ENCODE results near the gene EPHX1. TPM values are rescaled to one million over a fixed set of nuclear protein-coding genes. Genes with fewer than 3 reads are reported as not detected.
A peak's percentile ranks its signal among the peaks of the same experiment; 100 is the strongest.

Gene EPHX1
- total and polyA plus RNA-seq, 10 of the 15 experiments (the other 5 are each of a cell fraction or from before 2014, with no cell fraction given), result 0.33 to 2.9 (median 0.78) TPM; not detected in 2

DNA sequence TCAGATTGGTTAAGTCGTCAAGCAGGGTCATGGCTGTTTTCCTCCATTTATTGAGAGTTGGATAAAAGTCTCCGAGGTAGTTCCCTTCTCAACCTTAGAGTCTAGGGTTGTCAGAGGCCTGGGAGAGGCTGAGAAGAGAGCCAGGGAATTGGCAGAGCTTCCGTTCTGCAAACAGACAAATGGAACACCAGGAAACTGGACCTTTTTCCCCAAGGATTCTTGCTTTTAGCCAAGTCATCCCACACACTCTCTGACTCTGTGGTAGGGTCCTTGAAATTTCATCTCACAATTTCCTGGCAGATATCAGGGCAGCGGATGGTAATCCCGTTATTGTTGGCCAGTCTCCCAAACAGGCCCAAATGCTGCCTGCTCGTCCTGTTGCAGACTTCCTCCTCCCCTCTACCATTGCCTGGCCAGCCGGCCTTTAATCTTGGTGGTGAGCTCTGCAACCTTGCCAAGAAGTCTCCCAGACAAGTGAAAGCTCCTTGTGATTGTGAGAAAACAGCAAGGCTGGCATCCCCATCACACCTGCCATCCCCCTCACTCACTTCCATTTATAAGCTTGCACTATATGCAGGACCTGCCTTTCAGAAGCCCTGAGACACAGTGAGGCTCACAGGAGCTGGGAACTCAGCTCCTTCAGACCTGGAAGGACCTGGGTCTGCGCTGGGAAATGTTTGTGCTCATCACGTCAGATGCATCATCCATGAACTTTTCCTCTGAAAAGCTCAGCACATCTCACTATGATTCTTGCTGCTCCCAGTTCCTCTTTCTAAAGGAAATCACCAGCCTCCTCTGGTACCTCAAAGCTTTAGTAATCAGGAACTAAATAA is 46.0 kb upstream of the EPHX1 start:
- no peaks in the 10 kb centered on the region for H3K36me3 ChIP-seq (ENCODE audit: control insufficient read depth in 2 of 2, insufficient read depth in 2 of 2, low read length in 1 of 2)
- ATAC-seq, result peak; percentile 59
- H4K20me1 ChIP-seq (ENCODE audit: control insufficient read depth, insufficient read depth), result no peaks in the 10 kb centered on the region
- ChIA-PET CTCF (interaction anchor here (1.1 to 8.4 kb wide), 6 partner anchors 9 to 289 kb away, joined by 3 to 57 read pairs (median 4); partner anchors contain the start of gene SRP9), POLR2A (interaction anchor here (1.7 kb wide), 1 partner anchor 14 kb away, joined by 5 read pairs; the partner anchor contains the start of gene SRP9), SMC1A (ENCODE audit: uncharacterized antibody, unreplicated experiment) (interaction anchor here (0.5 to 1.5 kb wide), 6 partner anchors 9 to 117 kb away, joined by 3 to 5 read pairs (median 4); partner anchors contain the start of gene SRP9), RAD21 (ENCODE audit: unreplicated experiment) (interaction anchor here (0.8 to 1.7 kb wide), 3 partner anchors 11 to 146 kb away, joined by 3 to 5 read pairs (median 4); partner anchors contain the start of gene SRP9)
- WGBS (ENCODE audit: insufficient coverage, insufficient replicate concordance, low lambda C conversion rate, missing lambda C conversion rate), result 53% methylated on average over 9 of the region's 9 CpGs
- H3K79me2 ChIP-seq (ENCODE audit: control insufficient read depth, insufficient read depth, low read length), result no peaks in the 10 kb centered on the region
- H2AFZ ChIP-seq (ENCODE audit: control insufficient read depth, low read depth, low read length), result no peak overlapping the region
- intact Hi-C loops (cut with micrococcal nuclease; ENCODE audit: unreplicated experiment) (loop anchor here (5.0 kb wide), 1 partner anchor 257 kb away; no protein-coding TSS in a partner anchor), in situ Hi-C loops (cut with MboI) (no loop called here)
- no peaks in the 10 kb centered on the region for H3K9me3 ChIP-seq (replicated peaks; ENCODE audit: control insufficient read depth, insufficient read depth, low read length)
- BruUV-seq (replicated peaks), result no TSS peak
- peak overlapping the region; percentile 41; the same call in 1 of the 2 replicates for H3K4me2 ChIP-seq (ENCODE audit: control insufficient read depth, insufficient read depth)
- DNase-seq (ENCODE audit: low read depth, low spot score), result no peak
- peaks cover 9% of the 10 kb centered on the region for H3K4me1 ChIP-seq (ENCODE audit: control insufficient read depth, insufficient read depth, low read length)
- H3K4me3 ChIP-seq, result no peak overlapping the region
- no peak for FAIRE-seq
- H3K9ac ChIP-seq (ENCODE audit: control insufficient read depth, insufficient read depth, low read length), result no peak overlapping the region
- H3K27ac ChIP-seq (ENCODE audit: control insufficient read depth, insufficient read depth), result no peak overlapping the region
- no peaks in the 10 kb centered on the region for H3K27me3 ChIP-seq (replicated peaks in 1 of 2; ENCODE audit: control insufficient read depth in 2 of 2, insufficient read depth in 2 of 2, low read length in 1 of 2)
- TF ChIP-seq CEBPB (IDR thresholded peaks at IDR 0.05; ENCODE audit: borderline replicate concordance in 1 of 2, low read depth in 2 of 2, low read length in 2 of 2) (no peak), SPI1 (IDR thresholded peaks at IDR 0.05; ENCODE audit: borderline replicate concordance, insufficient read depth, low read depth, low read length) (peak; percentile 90), PAX5 (IDR thresholded peaks at IDR 0.05; ENCODE audit: borderline replicate concordance, low read depth, low read length) (peak; percentile 41; the same call in 1 of the 2 replicates), IKZF2 (IDR thresholded peaks at IDR 0.05) (peak; percentile 44 to 71; a peak in 3 of 4 replicates), JUNB (IDR thresholded peaks at IDR 0.05) (peak; percentile 17; the same call in 1 of the 2 replicates), ESRRA (IDR thresholded peaks at IDR 0.05; ENCODE audit: low read length) (no peak), IKZF1 (conservative IDR thresholded peaks at IDR 0.05) (peak; percentile 70), IRF4 (IDR thresholded peaks at IDR 0.05; ENCODE audit: low read depth, low read length) (0 out of 2 replicates have a peak, but pooled peaks have one; percentile 56), TCF12 (IDR thresholded peaks at IDR 0.05; ENCODE audit: low read depth, low read length) (no peak), POLR2A (IDR thresholded peaks at IDR 0.05; ENCODE audit: low read depth, low read length) (no peak), RUNX3 (IDR thresholded peaks at IDR 0.05; ENCODE audit: low read length) (no peak)
- TF ChIP-seq, protein P1, sequence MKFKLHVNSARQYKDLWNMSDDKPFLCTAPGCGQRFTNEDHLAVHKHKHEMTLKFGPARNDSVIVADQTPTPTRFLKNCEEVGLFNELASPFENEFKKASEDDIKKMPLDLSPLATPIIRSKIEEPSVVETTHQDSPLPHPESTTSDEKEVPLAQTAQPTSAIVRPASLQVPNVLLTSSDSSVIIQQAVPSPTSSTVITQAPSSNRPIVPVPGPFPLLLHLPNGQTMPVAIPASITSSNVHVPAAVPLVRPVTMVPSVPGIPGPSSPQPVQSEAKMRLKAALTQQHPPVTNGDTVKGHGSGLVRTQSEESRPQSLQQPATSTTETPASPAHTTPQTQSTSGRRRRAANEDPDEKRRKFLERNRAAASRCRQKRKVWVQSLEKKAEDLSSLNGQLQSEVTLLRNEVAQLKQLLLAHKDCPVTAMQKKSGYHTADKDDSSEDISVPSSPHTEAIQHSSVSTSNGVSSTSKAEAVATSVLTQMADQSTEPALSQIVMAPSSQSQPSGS (IDR thresholded peaks at IDR 0.05; ENCODE audit: low read length), result no peak
- TF ChIP-seq, protein P2, sequence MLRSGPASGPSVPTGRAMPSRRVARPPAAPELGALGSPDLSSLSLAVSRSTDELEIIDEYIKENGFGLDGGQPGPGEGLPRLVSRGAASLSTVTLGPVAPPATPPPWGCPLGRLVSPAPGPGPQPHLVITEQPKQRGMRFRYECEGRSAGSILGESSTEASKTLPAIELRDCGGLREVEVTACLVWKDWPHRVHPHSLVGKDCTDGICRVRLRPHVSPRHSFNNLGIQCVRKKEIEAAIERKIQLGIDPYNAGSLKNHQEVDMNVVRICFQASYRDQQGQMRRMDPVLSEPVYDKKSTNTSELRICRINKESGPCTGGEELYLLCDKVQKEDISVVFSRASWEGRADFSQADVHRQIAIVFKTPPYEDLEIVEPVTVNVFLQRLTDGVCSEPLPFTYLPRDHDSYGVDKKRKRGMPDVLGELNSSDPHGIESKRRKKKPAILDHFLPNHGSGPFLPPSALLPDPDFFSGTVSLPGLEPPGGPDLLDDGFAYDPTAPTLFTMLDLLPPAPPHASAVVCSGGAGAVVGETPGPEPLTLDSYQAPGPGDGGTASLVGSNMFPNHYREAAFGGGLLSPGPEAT (IDR thresholded peaks at IDR 0.05; ENCODE audit: low read depth), result 0 out of 2 replicates have a peak, but pooled peaks have one; percentile 39
- TF ChIP-seq, protein P3, sequence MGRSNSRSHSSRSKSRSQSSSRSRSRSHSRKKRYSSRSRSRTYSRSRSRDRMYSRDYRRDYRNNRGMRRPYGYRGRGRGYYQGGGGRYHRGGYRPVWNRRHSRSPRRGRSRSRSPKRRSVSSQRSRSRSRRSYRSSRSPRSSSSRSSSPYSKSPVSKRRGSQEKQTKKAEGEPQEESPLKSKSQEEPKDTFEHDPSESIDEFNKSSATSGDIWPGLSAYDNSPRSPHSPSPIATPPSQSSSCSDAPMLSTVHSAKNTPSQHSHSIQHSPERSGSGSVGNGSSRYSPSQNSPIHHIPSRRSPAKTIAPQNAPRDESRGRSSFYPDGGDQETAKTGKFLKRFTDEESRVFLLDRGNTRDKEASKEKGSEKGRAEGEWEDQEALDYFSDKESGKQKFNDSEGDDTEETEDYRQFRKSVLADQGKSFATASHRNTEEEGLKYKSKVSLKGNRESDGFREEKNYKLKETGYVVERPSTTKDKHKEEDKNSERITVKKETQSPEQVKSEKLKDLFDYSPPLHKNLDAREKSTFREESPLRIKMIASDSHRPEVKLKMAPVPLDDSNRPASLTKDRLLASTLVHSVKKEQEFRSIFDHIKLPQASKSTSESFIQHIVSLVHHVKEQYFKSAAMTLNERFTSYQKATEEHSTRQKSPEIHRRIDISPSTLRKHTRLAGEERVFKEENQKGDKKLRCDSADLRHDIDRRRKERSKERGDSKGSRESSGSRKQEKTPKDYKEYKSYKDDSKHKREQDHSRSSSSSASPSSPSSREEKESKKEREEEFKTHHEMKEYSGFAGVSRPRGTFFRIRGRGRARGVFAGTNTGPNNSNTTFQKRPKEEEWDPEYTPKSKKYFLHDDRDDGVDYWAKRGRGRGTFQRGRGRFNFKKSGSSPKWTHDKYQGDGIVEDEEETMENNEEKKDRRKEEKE (IDR thresholded peaks at IDR 0.05), result no peak
- TF ChIP-seq, protein P4, sequence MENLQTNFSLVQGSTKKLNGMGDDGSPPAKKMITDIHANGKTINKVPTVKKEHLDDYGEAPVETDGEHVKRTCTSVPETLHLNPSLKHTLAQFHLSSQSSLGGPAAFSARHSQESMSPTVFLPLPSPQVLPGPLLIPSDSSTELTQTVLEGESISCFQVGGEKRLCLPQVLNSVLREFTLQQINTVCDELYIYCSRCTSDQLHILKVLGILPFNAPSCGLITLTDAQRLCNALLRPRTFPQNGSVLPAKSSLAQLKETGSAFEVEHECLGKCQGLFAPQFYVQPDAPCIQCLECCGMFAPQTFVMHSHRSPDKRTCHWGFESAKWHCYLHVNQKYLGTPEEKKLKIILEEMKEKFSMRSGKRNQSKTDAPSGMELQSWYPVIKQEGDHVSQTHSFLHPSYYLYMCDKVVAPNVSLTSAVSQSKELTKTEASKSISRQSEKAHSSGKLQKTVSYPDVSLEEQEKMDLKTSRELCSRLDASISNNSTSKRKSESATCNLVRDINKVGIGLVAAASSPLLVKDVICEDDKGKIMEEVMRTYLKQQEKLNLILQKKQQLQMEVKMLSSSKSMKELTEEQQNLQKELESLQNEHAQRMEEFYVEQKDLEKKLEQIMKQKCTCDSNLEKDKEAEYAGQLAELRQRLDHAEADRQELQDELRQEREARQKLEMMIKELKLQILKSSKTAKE (IDR thresholded peaks at IDR 0.05; ENCODE audit: low read depth, poor library complexity, severe bottlenecking), result no peak
